Measurements from ENCODE around the gene INSYN1.

DNA sequence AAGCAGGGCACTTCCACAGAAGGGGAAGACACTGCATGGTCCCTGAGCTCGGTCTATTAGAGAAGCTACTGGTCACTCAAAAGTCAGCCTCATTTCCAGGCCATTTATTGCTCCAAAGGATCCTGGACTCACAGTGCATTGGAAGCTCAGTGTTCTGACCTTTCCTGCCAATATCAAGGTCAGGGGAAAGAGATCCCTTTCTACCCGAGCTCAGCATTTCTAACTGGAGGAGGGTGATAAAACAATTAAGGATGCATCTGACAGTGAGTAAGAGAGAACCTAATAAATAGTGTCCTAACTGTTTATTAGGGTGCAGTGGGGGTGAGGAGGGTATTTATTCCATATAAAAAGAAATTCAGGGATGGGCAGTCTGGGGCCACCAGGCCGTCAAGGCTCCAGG, 26.8 kb upstream of the INSYN1 start:
- TF ChIP-seq, protein P1, sequence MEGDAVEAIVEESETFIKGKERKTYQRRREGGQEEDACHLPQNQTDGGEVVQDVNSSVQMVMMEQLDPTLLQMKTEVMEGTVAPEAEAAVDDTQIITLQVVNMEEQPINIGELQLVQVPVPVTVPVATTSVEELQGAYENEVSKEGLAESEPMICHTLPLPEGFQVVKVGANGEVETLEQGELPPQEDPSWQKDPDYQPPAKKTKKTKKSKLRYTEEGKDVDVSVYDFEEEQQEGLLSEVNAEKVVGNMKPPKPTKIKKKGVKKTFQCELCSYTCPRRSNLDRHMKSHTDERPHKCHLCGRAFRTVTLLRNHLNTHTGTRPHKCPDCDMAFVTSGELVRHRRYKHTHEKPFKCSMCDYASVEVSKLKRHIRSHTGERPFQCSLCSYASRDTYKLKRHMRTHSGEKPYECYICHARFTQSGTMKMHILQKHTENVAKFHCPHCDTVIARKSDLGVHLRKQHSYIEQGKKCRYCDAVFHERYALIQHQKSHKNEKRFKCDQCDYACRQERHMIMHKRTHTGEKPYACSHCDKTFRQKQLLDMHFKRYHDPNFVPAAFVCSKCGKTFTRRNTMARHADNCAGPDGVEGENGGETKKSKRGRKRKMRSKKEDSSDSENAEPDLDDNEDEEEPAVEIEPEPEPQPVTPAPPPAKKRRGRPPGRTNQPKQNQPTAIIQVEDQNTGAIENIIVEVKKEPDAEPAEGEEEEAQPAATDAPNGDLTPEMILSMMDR (IDR thresholded peaks at IDR 0.05; ENCODE audit: extremely low read depth in 1 of 2, insufficient read depth in 1 of 2, low read depth in 1 of 2, low read length in 2 of 2), result no peak
- no peak for TF ChIP-seq POLR2A (IDR thresholded peaks at IDR 0.05; ENCODE audit: low read depth, low read length)
- TF ChIP-seq EZH2 (IDR thresholded peaks at IDR 0.05; ENCODE audit: borderline replicate concordance, low read depth, low read length, severe bottlenecking), result no peak
- no peak for TF ChIP-seq POLR2AphosphoS5 (IDR thresholded peaks at IDR 0.05; ENCODE audit: insufficient read depth, low read depth, low read length)
- no peak for TF ChIP-seq GATA2 (IDR thresholded peaks at IDR 0.05; ENCODE audit: insufficient read depth, insufficient read length, low read depth, low read length)
- TF ChIP-seq FOS (IDR thresholded peaks at IDR 0.05; ENCODE audit: borderline replicate concordance, insufficient read depth, low read length), result no peak
- TF ChIP-seq MAX (IDR thresholded peaks at IDR 0.05; ENCODE audit: insufficient read depth, insufficient read length), result no peak
- TF ChIP-seq JUN (IDR thresholded peaks at IDR 0.05; ENCODE audit: borderline replicate concordance, insufficient read depth, insufficient read length, low read depth), result no peak

All from endothelial cell of umbilical vein (primary cell).